Activated effector memory CD4-positive, alpha-beta T cell treated with anti-CD3 and anti-CD28 coated beads, Interleukin-2, amount 50 U/mL, for 16 hours (primary cell): ENCODE results near the gene MVB12A.

Experiments used
- DNase-seq: peaks from one replicate; pipeline ENCODE4 v3.0.0-alpha.2; 2020

The MVB12A gene

DNA sequence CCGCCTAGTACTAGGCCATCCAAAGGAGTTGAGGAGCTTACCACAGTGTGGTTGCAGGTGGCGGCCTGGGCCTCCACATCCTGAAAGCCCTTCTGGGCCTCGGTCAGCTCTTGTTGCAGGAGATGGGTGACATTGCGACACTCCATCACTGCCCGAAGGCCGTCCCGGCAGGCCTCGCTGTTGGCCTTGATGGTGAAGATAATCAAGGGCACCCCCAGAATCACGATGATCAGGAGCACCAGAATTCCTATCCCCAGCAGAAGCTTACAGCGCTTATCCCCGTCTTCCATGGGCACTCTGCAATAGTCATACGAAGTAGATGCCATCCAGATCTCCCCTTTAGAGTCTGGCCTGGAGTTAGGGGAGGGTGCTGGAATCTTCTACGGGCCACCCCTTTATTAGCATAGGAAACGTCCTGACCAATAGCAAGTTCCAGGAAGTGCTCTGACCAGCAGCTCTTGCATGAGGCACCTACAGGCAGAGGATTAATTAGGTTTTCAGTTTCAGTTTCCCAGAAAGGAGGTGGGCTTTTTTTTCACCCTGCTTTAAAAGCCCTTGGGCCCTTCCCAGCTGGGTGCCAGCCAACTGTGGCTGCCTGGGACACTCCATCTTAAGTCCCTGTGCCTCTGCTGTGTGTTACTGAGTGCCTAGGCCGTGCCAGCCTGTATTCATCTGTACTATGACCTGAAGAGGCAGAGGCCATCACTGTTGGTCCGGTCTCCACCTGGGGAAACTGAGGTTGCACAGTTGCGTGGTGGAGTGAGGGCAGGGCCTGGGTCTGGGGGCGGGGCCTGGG is 14.4 kb upstream of the MVB12A start, which contains the start of gene BST2:
TSS of gene BST2 (minus strand) at position 381 of the 796 bp plus-strand sequence. CDS start at position 326, 55 bp downstream.
- DNase-seq = peak; percentile 83

DNA sequence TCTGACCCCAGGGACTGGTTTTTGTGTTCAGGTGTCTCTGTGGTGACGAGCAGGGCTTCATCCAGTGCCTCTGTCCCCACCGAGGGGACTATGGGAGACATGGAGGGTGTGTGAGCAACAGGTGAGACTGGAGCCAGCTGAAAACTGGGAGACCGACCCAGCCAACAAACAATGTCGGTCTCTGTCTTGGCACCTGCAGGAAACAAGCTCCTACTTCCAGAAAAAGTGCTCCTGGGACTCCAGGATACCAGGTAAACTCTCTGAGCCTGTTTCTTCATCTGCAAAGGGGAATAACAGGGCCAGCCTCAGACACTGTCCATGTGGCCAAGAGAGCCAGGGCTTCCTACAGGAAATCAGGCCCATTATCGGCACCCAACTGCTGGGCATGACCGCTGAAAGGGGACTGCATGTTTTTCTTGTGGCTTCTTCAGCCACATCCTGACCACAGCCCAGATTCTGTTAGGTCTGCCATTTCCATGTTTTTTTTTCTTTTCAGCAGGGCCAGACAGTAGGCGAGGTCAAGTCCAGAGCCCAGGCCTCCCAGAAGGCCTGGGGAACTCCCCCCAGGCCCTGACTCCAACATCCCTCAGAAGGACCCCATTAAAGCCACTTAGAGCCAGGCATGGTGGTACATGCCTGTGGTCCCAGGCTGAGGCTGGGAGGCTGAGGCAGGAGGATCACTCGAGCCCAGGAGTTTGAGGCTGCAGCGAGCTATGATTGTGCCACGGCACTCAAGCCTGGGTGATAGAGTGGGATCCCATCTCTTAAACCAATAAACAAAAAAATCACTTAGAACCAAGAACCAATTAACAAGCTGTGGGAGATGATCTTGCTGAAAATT is 13.6 kb upstream of the MVB12A start:
- DNase-seq = peak; percentile 66

DNA sequence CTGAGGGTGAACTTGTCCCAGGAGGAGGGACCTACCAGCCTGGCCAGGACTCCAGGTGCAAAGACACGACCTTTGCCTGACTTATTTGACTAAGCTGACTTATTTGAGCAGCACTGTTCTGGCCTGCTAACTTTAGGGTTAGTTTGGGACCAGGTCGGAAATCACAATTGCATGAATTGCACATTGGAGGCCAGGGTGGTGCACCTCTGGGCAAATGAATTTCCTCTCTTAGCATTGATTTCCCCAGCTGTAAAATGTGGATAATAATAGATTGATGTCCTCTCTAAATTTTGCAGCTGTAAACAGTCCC is 13.0 kb upstream of the MVB12A start:
- DNase-seq = no peak

DNA sequence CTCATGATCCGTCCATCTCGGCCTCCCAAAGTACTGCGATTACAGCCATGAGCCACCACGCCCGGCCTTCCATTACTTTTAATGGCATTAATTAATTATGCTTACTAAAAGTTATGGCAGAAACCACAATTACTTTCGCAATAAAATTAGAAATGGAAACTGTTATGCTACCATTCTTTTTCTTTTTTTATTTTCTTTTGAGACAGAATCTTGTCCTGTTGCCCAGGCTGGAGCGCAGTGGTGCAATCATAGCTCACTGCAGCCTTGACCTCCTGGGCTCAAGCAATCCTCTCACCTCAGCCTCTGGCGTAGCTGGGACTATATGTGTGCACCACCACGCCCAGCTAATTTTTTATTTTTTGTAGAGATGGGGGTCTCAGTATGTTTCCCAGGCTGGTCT is 9.9 kb upstream of the MVB12A start:
- DNase-seq = no peak

DNA sequence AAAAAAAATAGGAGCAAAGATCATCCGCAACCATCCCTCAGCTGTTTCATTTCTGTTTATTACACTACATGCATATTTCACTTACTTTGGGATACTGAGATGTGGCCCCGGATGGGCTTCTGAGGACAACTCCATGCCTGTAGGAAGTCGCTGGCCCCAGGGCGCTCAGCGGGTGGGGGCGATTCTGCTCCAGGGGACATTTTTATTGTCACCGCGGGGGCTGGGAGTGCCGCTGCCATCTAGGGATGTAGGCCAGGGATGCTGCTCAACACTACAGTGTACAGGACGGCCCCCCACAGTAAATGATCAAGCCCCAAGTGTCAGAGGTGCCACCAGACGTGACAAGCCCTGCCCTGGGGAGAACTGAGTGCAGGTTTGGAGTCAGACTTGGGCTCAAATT is 8.0 kb upstream of the MVB12A start:
- DNase-seq = no peak

DNA sequence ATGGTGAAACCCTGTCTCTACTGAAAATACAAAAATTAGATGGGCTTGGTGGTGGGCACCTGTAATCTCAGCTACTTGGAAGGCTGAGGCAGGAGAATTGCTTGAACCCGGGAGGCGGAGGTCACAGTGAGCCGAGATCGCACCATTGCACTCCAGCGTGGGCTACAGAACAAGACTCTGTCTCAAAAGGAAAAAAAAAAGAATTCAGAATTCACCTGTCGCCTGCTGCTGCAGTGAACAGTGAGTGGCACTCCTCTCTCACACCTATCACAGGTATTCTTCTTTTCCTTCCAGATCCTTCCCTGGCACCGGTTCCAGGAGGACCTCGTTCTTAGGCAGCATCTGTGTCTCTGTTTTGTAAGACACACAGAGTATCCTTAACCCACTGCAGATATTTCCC is 5.8 kb upstream of the MVB12A start:
- no peak for DNase-seq

DNA sequence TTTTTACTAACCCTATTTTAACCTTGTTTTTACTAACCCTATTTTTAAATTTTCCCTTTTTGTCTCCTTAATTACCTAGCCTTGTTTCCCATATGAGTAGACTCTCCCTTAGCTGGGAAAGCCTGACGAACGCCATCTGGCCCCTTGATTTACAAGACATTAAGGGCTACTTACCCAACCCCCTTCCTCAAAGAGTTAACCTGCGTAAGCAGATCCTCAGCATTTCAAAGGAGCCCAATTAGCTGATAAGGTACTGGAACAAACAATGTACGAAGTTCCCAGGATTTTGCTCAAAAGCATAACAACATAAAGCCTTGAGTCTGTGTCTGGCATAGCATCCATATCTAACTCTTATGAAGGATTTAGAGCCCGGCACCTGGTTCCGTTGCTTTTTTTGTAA is 4.7 kb upstream of the MVB12A start:
- no peak for DNase-seq

DNA sequence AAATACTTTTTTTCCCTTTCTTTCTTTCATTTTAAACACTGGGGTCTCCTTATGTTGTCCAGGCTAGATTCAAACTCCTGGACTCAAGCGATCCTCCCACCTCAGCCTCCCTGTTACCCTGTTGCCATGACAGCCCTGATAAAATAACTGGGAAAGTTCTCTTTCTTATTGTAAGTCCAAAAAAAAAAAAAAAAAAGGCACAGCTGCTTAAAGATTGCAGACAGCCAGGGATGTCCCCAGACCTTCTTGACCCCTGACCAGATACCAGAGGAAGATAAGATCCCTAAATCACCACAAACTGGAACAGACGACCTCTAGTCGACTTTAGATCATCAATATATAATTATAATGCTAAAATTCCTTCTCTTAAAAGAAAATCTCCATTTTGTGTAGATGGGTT is 1.1 kb upstream of the MVB12A start:
- DNase-seq = no peak

DNA sequence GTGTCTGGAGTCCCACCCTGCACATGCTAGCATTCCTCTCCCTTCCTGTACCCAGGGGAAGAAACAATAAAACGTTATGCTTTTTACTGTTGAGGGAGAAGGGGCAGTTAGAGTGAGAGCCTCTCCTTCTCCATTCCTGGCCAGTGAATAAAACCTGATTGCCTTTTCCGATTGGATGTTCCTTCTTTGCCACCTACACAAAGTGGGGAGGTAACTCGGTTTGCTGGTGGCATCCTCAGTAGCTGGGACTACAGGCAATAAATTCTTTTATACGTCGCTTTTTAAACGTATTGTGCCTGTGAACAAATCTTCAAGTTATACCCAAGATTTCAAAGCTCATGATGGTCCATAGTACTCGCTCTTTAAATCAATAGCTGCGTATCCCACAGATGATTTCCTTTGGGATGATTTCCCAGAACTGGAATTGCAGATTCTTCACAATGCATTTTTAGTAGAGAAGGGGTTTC is 660 bp upstream of the MVB12A start:
- DNase-seq = no peak

DNA sequence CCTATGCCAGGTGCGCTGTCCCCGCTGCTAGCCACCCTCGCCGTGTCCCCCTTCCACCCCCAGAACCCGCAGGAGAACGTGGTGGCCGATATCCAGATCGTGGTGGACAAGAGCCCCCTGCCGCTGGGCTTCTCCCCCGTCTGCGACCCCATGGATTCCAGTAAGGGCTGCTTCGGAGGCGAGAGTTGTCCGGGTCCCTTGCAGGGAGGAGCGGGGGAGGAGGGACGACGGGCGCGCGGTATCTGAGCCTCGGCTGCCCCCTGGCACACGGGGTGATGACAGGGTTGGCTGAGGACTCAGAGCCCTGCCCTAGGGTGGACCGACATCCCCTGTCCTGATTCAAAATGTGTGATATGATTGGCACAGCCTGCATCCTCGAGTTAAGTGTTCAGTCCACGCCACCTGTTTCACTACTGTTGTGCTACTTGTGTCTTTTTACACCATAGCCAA is 653 bp downstream of the MVB12A start:
- DNase-seq = peak; percentile 73

DNA sequence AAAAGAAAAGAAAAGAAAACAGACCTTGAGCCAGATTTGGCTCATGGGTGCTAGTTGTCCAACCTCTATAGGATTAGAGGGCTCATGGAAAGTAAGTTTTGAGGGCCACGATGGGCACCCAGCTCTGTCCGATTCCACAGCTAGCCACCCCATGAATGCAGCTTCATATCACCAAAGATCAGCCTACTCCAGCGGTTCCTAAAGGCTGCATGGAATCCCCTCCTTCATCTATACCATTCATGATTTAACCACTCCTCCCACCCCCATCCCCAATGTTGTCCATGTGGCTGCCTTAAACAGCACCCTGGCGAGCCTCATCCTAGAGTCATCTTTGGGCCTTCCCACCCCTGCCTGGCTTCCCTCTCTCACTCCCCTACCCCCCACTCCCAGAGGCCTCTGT is 2.1 kb downstream of the MVB12A start:
- DNase-seq = no peak

DNA sequence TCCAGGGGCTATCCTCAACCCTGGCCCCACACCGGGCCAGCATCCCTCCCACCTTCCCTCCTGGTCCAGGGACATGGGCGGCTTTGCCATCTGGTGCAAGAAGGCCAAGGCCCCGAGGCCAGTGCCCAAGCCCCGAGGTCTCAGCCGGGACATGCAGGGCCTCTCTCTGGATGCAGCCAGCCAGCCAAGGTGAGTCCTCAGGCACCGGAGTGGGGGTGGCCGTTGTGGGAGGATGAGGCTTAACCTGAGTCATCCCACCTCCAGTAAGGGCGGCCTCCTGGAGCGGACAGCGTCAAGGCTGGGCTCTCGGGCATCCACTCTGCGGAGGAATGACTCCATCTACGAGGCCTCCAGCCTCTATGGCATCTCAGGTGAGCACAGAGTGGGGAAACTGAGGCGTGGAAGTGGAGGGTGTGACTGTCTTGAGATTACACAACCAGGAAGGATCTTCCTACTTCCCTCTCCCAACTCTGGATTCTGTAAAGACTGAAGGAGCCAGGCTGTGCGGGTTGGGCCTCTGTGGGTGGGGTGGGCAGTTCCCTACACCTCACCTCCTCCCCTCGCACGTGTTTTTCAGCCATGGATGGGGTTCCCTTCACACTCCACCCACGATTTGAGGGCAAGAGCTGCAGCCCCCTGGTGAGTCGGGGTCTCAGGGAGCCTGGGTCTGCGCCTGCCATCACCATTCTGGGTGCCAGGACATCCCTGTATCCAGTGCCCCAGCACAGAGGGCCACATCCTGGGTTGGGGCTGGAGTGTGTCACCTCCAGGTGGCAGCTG is 3.8 kb downstream of the MVB12A start:
- no peak for DNase-seq

DNA sequence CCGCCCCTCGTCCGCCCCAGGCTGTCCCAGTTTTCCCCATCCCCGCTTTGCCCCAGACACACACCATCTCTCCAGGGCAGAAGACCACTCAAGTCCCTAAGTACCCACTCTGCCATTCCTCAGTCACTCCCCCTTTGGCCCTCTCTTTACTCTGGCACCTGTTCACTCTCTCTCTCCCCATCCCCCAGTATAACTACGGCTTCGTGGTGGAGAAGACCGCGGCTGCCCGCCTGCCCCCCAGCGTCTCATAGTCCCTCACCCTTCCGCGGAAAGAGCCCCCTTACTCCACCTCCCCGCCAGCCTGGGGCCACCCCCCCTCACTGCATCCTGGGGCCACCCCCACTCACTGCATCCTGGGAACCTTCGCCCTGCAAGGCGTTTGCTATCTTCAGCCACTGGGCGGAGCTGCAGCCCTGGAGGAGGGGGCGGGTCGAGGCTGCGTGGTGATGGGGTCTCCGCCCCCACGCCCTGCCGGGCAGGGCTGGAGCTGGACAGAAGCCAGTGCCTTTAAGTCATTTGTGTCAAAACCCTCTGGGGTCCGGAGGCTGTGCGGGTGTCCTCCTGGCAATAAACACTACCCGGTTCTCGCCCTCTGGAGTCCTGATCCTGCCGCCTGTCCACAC is 5.0 kb downstream of the MVB12A start:
- DNase-seq = peak; percentile 69

DNA sequence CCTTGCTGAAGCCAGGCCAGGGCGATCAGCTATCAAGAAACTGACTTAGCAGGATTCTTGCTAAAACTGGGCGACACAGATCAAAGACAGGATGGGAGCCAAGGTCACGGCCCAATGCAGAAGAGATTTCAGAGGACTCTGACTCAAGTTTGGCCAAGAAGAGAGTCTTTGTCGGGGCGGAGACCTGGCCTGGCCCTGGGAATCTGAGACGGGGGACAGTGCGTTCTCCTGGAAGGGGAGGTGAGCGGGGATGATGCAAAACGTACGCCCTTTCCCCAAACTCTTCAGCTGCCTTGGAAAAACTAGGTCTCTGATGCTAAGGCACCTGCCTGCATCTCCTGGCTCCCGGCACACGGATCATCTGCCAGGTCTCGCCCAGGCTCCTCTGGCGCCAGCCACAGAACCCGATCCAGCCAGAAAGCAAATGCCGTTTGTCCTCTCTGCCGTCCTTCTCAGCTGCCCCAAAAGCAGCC is 9.8 kb downstream of the MVB12A start:
- DNase-seq = no peak

DNA sequence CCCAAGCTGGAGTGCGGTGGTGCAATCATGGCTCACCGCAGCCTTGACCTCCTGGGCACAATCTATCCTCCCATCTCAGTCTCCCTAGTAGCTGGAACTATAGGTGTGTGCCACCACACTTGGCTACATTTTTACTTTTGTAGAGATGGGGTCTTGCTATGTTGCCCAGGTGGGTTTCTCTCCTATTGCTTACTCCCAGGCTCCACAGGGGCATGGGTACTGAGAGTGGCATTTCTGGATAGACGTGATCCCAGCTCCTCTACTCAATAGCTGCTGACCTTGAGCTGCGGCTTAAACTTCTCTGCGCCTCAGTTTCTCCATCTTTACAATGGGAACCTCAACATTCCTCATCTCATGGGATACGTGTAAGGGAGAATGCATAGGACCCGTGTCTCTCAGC is 11.6 kb downstream of the MVB12A start:
- DNase-seq = no peak

DNA sequence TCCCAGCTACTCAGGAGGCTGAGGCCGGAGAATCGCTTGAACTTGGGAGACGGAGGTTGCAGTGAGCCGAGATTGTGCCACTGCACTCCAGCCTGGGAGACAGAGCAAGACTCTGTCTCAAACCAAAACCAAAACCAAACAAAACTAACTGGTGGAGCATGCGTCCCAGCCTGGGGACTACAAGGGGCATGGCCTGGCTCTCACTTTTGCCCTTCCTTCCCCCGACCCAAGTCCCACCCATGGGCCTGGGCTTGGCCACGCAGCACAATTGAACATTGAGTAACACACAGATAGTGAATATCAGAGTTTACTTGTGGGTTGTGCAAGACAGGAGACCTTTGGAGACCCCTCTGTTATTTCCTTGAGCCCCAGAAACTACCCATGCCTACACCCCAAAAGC is 15.4 kb downstream of the MVB12A start:
- no peak for DNase-seq

DNA sequence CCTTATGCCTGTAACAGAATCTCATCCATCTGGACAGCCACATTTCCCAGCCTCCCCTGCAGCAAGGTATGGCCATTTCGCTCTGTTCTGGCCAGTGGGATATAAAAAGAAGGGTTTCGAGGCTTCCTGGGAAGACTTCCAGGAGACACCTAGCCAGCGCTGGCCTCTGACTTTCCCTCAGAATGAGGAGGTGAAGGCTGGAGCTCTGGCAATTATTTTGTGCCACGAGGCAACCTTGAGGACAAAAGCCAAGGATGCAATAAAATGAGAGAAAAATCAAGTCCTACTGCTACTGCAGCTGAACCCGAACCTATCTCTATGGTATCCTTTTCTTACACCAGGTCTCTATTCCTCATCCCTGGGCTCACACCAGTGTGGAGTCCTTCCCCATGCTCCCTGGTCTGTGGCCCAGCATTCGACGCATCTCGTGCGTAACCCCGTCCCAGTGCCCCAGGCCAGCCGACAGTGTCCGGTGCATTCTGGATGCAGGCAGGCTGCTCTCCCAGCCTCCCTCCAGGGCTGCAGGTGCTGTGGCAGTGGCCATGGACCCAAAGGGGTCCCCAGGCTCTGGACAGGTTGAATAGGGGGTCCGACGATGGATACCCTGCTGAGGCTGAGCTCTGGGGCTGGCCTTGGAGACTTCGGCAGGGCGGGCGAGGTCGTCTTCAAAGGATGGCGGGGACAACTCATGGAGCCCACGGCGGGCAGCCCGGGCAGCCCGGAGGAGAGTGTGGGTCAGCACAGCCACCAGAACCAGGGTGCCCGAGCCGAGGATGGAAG is 16.4 kb downstream of the MVB12A start:
- DNase-seq = no peak

DNA sequence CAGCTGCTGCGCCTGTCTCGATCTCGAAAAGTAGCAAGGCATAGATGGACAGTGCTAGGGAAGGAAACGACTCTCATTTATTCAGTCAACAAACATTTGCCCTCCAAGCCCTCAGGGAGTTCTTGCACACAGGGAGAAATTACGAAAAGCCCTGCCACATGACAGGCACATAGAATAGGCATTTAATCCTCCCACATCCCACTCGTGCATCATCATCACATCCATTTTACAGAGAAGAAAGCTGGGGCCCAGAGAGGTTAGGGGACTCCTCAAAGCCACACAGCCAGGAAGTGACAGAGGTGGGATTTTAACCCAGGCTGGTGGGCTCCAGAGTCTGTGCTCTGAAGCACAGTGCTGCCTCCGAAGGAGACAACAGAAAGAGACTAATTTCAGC is 17.0 kb downstream of the MVB12A start:
- no peak for DNase-seq

DNA sequence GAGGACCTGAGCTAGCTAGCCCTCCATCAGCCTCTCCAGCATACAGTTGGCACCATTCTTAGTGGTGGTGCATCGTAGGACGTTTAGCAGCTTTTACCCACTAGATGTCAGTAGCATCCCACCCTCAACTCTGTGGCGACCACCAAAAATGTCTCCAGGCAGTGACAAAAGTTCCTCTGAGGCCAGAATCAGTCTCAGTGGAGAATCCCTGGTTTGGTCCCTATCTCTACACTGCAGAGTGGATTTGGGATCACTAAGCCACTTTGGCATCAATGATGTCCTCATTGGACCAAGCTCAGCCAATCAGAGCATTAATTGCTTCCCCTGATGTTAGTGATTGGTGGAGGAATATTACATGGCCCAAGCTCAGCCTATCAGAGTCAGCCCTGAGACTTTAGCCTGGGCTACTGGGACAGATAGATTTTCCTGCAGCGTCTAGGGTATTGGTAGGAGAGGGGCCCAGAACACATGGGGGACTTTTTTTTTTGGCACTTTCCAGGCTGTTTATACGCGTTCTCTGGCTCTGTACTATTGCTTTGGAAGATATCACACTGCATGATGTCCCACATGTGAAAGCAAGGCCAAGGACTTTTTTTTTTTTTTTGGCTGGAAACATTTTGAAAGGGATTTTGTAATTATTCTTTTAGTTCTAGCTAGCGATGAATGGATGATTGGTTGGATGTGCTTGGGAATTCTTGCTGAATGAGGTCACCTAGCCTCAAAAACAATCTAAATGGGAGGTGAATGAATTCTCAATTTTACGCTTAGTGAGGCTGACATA is 21.6 kb downstream of the MVB12A start:
- no peak for DNase-seq

DNA sequence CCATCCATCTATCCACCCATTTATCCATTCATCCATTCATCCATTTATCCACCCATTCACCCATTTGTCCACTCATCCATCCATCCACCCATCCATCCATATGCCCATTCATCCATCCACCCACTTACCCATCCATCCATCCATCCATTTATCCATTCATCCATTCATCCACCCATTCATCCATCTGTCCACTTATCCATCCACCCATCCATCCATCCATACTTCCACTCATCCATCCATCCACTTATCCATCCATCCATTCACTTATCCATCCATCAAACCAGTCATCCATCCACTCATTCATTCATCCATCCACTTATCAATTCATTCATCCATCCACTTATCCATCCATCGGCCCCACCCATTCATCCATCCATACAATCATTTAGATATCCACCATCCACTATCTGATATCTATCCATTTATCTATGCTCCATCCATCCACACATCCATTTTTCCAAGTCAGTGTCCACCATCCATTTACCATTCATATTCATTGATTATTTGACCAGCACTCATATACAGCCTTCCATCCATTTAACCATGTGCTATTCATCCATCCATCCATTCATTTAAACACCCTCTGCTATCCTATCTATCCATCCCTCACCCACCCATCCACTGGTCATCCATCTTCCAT is 25.8 kb downstream of the MVB12A start:
- DNase-seq = no peak

DNA sequence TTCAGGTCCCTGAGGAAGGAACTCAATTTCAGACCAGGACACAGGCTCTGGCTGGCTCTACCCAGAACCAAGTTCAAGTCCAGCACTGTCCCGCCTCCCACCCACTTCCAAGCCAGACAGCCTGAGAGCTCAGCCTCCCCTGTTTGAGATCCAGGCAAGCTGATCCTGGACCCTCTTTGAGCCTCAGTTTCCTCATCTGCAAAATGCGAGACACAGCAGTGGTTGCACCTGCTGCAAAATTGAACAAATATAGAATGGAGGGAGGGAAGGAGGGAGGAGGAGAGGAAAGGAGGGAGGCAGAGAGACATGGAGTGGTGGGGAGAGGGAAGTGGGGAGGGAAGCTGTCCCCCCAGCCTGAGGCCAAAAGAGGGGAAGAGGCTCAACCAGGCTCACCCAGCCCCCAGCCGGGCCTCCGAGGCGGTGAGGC is 27.9 kb downstream of the MVB12A start:
- DNase-seq = no peak
